ENCODE data around the gene ANKRD23. TPM values are rescaled to one million over a fixed set of nuclear protein-coding genes. Genes with fewer than 3 reads are reported as not detected.
A peak's percentile ranks its signal among the peaks of the same experiment; 100 is the strongest.

The ANKRD23 gene
- total and polyA plus RNA-seq, 2 of the 13 experiments (the other 11 are each of a cell fraction or from before 2014, with no cell fraction given) = 1.5 to 1.6 TPM

DNA sequence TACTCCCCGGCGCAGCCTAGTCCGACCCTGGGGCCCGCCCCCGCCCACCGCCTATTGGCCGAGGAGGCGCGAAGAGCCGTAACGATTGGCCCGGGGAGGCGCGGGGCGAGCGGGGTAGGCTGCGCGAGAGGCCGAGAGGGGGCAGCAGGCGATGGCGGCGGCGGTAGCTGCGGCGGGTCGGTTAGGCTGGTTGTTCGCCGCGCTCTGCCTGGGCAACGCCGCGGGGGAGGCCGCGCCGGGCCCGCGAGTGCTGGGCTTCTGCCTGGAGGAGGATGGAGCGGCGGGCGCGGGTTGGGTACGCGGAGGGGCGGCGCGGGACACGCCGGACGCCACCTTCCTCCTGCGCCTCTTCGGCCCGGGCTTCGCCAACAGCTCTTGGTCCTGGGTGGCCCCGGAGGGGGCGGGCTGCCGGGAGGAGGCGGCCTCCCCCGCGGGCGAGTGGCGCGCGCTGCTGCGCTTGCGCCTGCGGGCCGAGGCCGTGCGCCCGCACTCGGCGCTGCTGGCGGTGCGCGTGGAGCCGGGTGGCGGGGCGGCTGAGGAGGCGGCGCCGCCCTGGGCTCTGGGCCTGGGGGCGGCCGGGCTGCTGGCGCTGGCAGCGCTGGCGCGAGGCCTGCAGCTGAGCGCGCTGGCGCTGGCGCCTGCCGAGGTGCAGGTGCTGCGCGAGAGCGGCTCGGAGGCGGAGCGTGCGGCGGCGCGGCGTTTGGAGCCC lies 27.5 kb downstream of the ANKRD23 start, which contains the start of gene CNNM3 (continued):
- TF ChIP-seq ZNF224 (CRISPR knock-in tag; IDR thresholded peaks at IDR 0.05) (no peak), RARG (CRISPR knock-in tag; IDR thresholded peaks at IDR 0.05; ENCODE audit: low read depth) (0 out of 2 replicates have a peak, but pooled peaks have one; percentile 76), HDAC2 (CRISPR knock-in tag; IDR thresholded peaks at IDR 0.05) (no peak), ATAD3A (CRISPR knock-in tag; IDR thresholded peaks at IDR 0.05) (no peak), KMT2B (CRISPR knock-in tag; IDR thresholded peaks at IDR 0.05) (peak; percentile 61; the same call in 1 of the 2 replicates), DNMT1 (CRISPR knock-in tag; IDR thresholded peaks at IDR 0.05) (peak; percentile 68; the same call in 1 of the 2 replicates), ZNF552 (CRISPR knock-in tag; IDR thresholded peaks at IDR 0.05; ENCODE audit: borderline replicate concordance) (no peak), CBX1 (IDR thresholded peaks at IDR 0.05; ENCODE audit: low read depth) (peak; percentile 32), ATF2 (CRISPR knock-in tag; IDR thresholded peaks at IDR 0.05) (0 out of 2 replicates have a peak, but pooled peaks have one; percentile 16), CHCHD3 (CRISPR knock-in tag; IDR thresholded peaks at IDR 0.05) (no peak), MTERF4 (CRISPR knock-in tag; IDR thresholded peaks at IDR 0.05) (0 out of 2 replicates have a peak, but pooled peaks have one; percentile 37), MIER3 (CRISPR knock-in tag; IDR thresholded peaks at IDR 0.05; ENCODE audit: borderline replicate concordance) (0 out of 2 replicates have a peak, but pooled peaks have one; percentile 41), SNAPC2 (CRISPR knock-in tag; IDR thresholded peaks at IDR 0.05) (no peak), ZBTB42 (CRISPR knock-in tag; IDR thresholded peaks at IDR 0.05) (no peak), TRIM24 (CRISPR knock-in tag; IDR thresholded peaks at IDR 0.05) (no peak), DPF2 (CRISPR knock-in tag; IDR thresholded peaks at IDR 0.05; ENCODE audit: borderline replicate concordance, low read depth) (no peak), ETV6 (CRISPR knock-in tag; conservative IDR thresholded peaks at IDR 0.05) (no peak; the same call in 1 of the 2 replicates), MYC (CRISPR knock-in tag; IDR thresholded peaks at IDR 0.05; ENCODE audit: borderline replicate concordance) (peak; percentile 36; the same call in 1 of the 2 replicates), ZNF660 (CRISPR knock-in tag; IDR thresholded peaks at IDR 0.05; ENCODE audit: borderline replicate concordance, low read depth) (no peak), GABPB1 (CRISPR knock-in tag; IDR thresholded peaks at IDR 0.05) (peak; percentile 84), ZKSCAN1 (IDR thresholded peaks at IDR 0.05; ENCODE audit: low read length) (0 out of 2 replicates have a peak, but pooled peaks have one; percentile 12), TMF1 (CRISPR knock-in tag; IDR thresholded peaks at IDR 0.05; ENCODE audit: low read depth) (0 out of 2 replicates have a peak, but pooled peaks have one; percentile 32), MYNN (CRISPR knock-in tag; IDR thresholded peaks at IDR 0.05; ENCODE audit: low read depth) (no peak), KDM3A (CRISPR knock-in tag; IDR thresholded peaks at IDR 0.05; ENCODE audit: low read depth) (0 out of 2 replicates have a peak, but pooled peaks have one; percentile 38), KLF12 (CRISPR knock-in tag; IDR thresholded peaks at IDR 0.05; ENCODE audit: borderline replicate concordance) (peak; percentile 62; the same call in 1 of the 2 replicates)
- TF ChIP-seq, protein P1, sequence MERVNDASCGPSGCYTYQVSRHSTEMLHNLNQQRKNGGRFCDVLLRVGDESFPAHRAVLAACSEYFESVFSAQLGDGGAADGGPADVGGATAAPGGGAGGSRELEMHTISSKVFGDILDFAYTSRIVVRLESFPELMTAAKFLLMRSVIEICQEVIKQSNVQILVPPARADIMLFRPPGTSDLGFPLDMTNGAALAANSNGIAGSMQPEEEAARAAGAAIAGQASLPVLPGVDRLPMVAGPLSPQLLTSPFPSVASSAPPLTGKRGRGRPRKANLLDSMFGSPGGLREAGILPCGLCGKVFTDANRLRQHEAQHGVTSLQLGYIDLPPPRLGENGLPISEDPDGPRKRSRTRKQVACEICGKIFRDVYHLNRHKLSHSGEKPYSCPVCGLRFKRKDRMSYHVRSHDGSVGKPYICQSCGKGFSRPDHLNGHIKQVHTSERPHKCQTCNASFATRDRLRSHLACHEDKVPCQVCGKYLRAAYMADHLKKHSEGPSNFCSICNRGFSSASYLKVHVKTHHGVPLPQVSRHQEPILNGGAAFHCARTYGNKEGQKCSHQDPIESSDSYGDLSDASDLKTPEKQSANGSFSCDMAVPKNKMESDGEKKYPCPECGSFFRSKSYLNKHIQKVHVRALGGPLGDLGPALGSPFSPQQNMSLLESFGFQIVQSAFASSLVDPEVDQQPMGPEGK (CRISPR knock-in tag; IDR thresholded peaks at IDR 0.05) = peak; percentile 91
- TF ChIP-seq, protein P2, sequence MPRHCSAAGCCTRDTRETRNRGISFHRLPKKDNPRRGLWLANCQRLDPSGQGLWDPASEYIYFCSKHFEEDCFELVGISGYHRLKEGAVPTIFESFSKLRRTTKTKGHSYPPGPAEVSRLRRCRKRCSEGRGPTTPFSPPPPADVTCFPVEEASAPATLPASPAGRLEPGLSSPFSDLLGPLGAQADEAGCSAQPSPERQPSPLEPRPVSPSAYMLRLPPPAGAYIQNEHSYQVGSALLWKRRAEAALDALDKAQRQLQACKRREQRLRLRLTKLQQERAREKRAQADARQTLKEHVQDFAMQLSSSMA (CRISPR knock-in tag; IDR thresholded peaks at IDR 0.05) = no peak

Measured in HepG2 (cell line).